ENCODE data around the gene ALDH16A1.
"Not testable (repeated sequence)": the region's sequence is repeated elsewhere in the genome, so short reads cannot be mapped to it uniquely, and the experiment has no call there.

Gene ALDH16A1

GRCh38 chr19:49455773-49456172, 2.7 kb downstream of the ALDH16A1 start:
- Histone ChIP-seq H3K27me3 (ENCODE audit: insufficient read depth, low read length) (no peaks in the 10 kb centered on the region), H3K4me3 (ENCODE audit: low read length) (no peak overlapping the region), H3K9ac (ENCODE audit: low read depth, low read length) (no peak overlapping the region), H3K27ac (ENCODE audit: low read depth, low read length) (no peak overlapping the region), H3K9me3 (ENCODE audit: insufficient read depth, low read depth, low read length) (no peaks in the 10 kb centered on the region), H3K4me1 (ENCODE audit: insufficient read depth, low read length) (peaks cover 7% of the 10 kb centered on the region; the same call in 1 of the 2 replicates), H3K36me3 (ENCODE audit: insufficient read depth, low read length) (peaks cover 12% of the 10 kb centered on the region)
- WGBS: 97% methylated on average over 5 of the region's 5 CpGs

GRCh38 chr19:49456326-49456725, 3.3 kb downstream of the ALDH16A1 start:
- Histone ChIP-seq H3K4me3 (ENCODE audit: low read length) (no peak overlapping the region), H3K27me3 (ENCODE audit: insufficient read depth, low read length) (no peaks in the 10 kb centered on the region), H3K4me1 (ENCODE audit: insufficient read depth, low read length) (0 out of 2 replicates have a peak, but pooled peaks cover 6% of the 10 kb centered on the region), H3K9me3 (ENCODE audit: insufficient read depth, low read depth, low read length) (no peaks in the 10 kb centered on the region), H3K36me3 (ENCODE audit: insufficient read depth, low read length) (peaks cover 13% of the 10 kb centered on the region), H3K27ac (ENCODE audit: low read depth, low read length) (no peak overlapping the region), H3K9ac (ENCODE audit: low read depth, low read length) (no peak overlapping the region)
- 96% methylated on average over 5 of the region's 5 CpGs for WGBS

DNA sequence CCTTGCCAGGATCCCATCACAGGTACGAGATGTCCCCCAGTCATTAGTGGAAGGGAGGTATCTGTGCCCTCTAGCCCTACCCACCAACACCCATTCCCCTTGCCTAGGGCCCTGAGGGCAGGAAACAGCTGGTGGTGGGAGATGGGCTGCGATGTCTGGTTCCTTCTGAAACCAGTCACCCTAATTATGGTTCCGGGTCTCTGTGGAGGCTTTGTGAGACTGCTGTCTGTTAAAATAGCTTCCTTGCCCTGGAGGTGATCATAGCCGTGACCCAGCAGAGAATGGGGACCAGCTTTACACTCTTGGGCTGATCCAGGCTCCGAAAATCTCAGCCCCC, 5.5 kb downstream of the ALDH16A1 start:
- no peak overlapping the region for H3K9ac ChIP-seq (ENCODE audit: low read depth, low read length)
- no peak overlapping the region for H3K27ac ChIP-seq (ENCODE audit: low read depth, low read length)

GRCh38 chr19:49459388-49459787, 6.4 kb downstream of the ALDH16A1 start:
- no peaks in the 10 kb centered on the region for H3K27me3 ChIP-seq (ENCODE audit: insufficient read depth, low read length)
- no peak overlapping the region for H3K4me3 ChIP-seq (ENCODE audit: low read length)
- WGBS: 88% methylated on average over 12 of the region's 12 CpGs
- H3K4me1 ChIP-seq (ENCODE audit: insufficient read depth, low read length): 0 out of 2 replicates have a peak, but pooled peaks cover under 1% of the 10 kb centered on the region
- H3K36me3 ChIP-seq (ENCODE audit: insufficient read depth, low read length): peaks cover 16% of the 10 kb centered on the region
- no peak overlapping the region for H3K9ac ChIP-seq (ENCODE audit: low read depth, low read length)
- no peak overlapping the region for H3K27ac ChIP-seq (ENCODE audit: low read depth, low read length)
- no peaks in the 10 kb centered on the region for H3K9me3 ChIP-seq (ENCODE audit: insufficient read depth, low read depth, low read length)

More for the DNA sequence above, 5.5 kb downstream of the ALDH16A1 start:
- Histone ChIP-seq H3K4me1 (ENCODE audit: insufficient read depth, low read length) (0 out of 2 replicates have a peak, but pooled peaks cover 6% of the 10 kb centered on the region), H3K9me3 (ENCODE audit: insufficient read depth, low read depth, low read length) (no peaks in the 10 kb centered on the region), H3K4me3 (ENCODE audit: low read length) (no peak overlapping the region), H3K36me3 (ENCODE audit: insufficient read depth, low read length) (peaks cover 13% of the 10 kb centered on the region), H3K27me3 (ENCODE audit: insufficient read depth, low read length) (no peaks in the 10 kb centered on the region)
- WGBS: 94% methylated on average over 4 of the region's 5 CpGs

GRCh38 chr19:49461130-49461529, 8.1 kb downstream of the ALDH16A1 start:
- H3K4me1 ChIP-seq (ENCODE audit: insufficient read depth, low read length): not testable (repeated sequence)
- WGBS: no CpG with 5 or more reads among the region's 1 CpG

DNA sequence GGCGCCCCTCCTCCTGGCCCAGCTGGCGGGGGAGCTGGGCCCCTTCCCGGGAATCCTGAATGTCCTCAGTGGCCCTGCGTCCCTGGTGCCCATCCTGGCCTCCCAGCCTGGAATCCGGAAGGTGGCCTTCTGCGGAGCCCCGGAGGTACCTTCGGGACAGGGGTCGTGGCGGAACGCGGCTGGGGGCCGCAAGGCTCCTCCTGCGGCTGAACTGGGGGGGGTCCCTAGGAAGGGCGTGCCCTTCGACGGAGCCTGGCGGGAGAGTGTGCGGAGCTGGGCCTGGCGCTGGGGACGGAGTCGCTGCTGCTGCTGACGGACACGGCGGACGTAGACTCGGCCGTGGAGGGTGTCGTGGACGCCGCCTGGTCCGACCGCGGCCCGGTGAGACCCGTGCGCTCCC, 8.6 kb downstream of the ALDH16A1 start:
- Histone ChIP-seq H3K9ac (ENCODE audit: low read depth, low read length) (no peak overlapping the region), H3K27ac (ENCODE audit: low read depth, low read length) (no peak overlapping the region), H3K27me3 (ENCODE audit: insufficient read depth, low read length) (no peaks in the 10 kb centered on the region), H3K4me3 (ENCODE audit: low read length) (no peak overlapping the region), H3K36me3 (ENCODE audit: insufficient read depth, low read length) (peaks cover 22% of the 10 kb centered on the region), H3K4me1 (ENCODE audit: insufficient read depth, low read length) (no peaks in the 10 kb centered on the region), H3K9me3 (ENCODE audit: insufficient read depth, low read depth, low read length) (no peaks in the 10 kb centered on the region)
- WGBS: 96% methylated on average over 37 of the region's 37 CpGs

More at GRCh38 chr19:49461130-49461529, 8.1 kb downstream of the ALDH16A1 start:
- H3K36me3 ChIP-seq (ENCODE audit: insufficient read depth, low read length): peaks cover 22% of the 10 kb centered on the region
- not testable (repeated sequence) for H3K9ac ChIP-seq (ENCODE audit: low read depth, low read length); H3K9me3 ChIP-seq (ENCODE audit: insufficient read depth, low read depth, low read length); H3K27ac ChIP-seq (ENCODE audit: low read depth, low read length); H3K4me3 ChIP-seq (ENCODE audit: low read length); H3K27me3 ChIP-seq (ENCODE audit: insufficient read depth, low read length)

GRCh38 chr19:49462492-49462891, 9.5 kb downstream of the ALDH16A1 start:
- no peak overlapping the region for H3K9ac ChIP-seq (ENCODE audit: low read depth, low read length)
- WGBS: 88% methylated on average over 12 of the region's 12 CpGs
- peaks cover 26% of the 10 kb centered on the region for H3K36me3 ChIP-seq (ENCODE audit: insufficient read depth, low read length)
- H3K27ac ChIP-seq (ENCODE audit: low read depth, low read length): no peak overlapping the region
- H3K4me1 ChIP-seq (ENCODE audit: insufficient read depth, low read length): no peaks in the 10 kb centered on the region
- H3K27me3 ChIP-seq (ENCODE audit: insufficient read depth, low read length): no peaks in the 10 kb centered on the region
- no peak overlapping the region for H3K4me3 ChIP-seq (ENCODE audit: low read length)
- no peaks in the 10 kb centered on the region for H3K9me3 ChIP-seq (ENCODE audit: insufficient read depth, low read depth, low read length)

DNA sequence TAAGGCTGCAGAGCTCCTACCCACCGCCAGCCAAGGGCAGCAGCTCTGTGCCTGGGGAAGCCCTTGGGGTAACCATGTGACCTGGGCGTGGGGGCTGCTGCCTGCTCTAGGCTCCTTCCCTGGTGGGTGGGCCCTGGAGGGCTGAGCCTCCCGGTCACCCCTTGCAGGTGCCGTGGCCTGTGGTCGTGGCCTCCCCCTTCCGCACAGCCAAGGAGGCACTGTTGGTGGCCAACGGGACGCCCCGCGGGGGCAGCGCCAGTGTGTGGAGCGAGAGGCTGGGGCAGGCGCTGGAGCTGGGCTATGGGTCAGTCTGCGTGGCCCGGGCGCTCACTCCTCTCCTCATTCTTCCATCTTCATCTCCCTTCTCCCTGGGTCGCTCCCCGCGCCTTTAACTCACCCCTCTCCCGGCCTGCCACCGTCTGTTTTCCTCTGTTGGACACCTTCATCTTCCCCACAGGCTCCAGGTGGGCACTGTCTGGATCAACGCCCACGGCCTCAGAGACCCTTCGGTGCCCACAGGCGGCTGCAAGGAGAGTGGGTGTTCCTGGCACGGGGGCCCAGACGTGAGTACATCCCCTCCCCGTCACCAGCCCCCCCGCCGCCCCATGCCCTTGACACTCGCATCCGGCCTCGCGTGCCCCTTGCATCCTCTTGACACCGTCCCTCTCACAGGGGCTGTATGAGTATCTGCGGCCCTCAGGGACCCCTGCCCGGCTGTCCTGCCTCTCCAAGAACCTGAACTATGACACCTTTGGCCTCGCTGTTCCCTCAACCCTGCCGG, 11.1 kb downstream of the ALDH16A1 start:
- Histone ChIP-seq H3K9ac (ENCODE audit: low read depth, low read length) (no peak overlapping the region), H3K27ac (ENCODE audit: low read depth, low read length) (no peak overlapping the region), H3K4me1 (ENCODE audit: insufficient read depth, low read length) (no peaks in the 10 kb centered on the region), H3K4me3 (ENCODE audit: low read length) (no peak overlapping the region), H3K36me3 (ENCODE audit: insufficient read depth, low read length) (peaks cover 24% of the 10 kb centered on the region), H3K27me3 (ENCODE audit: insufficient read depth, low read length) (no peaks in the 10 kb centered on the region), H3K9me3 (ENCODE audit: insufficient read depth, low read depth, low read length) (no peaks in the 10 kb centered on the region)
- WGBS: 94% methylated on average over 39 of the region's 39 CpGs

- Histone ChIP-seq H3K9ac (ENCODE audit: low read depth, low read length) (no peak overlapping the region), H3K27ac (ENCODE audit: low read depth, low read length) (no peak overlapping the region), H3K4me3 (ENCODE audit: low read length) (no peak overlapping the region), H3K36me3 (ENCODE audit: insufficient read depth, low read length) (peaks cover 21% of the 10 kb centered on the region), H3K9me3 (ENCODE audit: insufficient read depth, low read depth, low read length) (no peaks in the 10 kb centered on the region), H3K4me1 (ENCODE audit: insufficient read depth, low read length) (no peaks in the 10 kb centered on the region), H3K27me3 (ENCODE audit: insufficient read depth, low read length) (no peaks in the 10 kb centered on the region)
- 96% methylated on average over 3 of the region's 3 CpGs for WGBS
Observed at GRCh38 chr19:49465371-49465770, 12.3 kb downstream of the ALDH16A1 start.

- WGBS: 91% methylated on average over 19 of the region's 19 CpGs
- no peak overlapping the region for H3K27ac ChIP-seq (ENCODE audit: low read depth, low read length)
- H3K27me3 ChIP-seq (ENCODE audit: insufficient read depth, low read length): no peaks in the 10 kb centered on the region
- H3K9ac ChIP-seq (ENCODE audit: low read depth, low read length): no peak overlapping the region
- no peaks in the 10 kb centered on the region for H3K4me1 ChIP-seq (ENCODE audit: insufficient read depth, low read length)
- no peak overlapping the region for H3K4me3 ChIP-seq (ENCODE audit: low read length)
- peaks cover 20% of the 10 kb centered on the region for H3K36me3 ChIP-seq (ENCODE audit: insufficient read depth, low read length)
- no peaks in the 10 kb centered on the region for H3K9me3 ChIP-seq (ENCODE audit: insufficient read depth, low read depth, low read length)
Observed at GRCh38 chr19:49468199-49468598, 15.2 kb downstream of the ALDH16A1 start.

GRCh38 chr19:49468746-49469447, 15.9 kb downstream of the ALDH16A1 start:
- Histone ChIP-seq H3K4me3 (ENCODE audit: low read length) (no peak overlapping the region), H3K36me3 (ENCODE audit: insufficient read depth, low read length) (peaks cover 18% of the 10 kb centered on the region), H3K4me1 (ENCODE audit: insufficient read depth, low read length) (no peaks in the 10 kb centered on the region), H3K9me3 (ENCODE audit: insufficient read depth, low read depth, low read length) (no peaks in the 10 kb centered on the region), H3K27me3 (ENCODE audit: insufficient read depth, low read length) (no peaks in the 10 kb centered on the region), H3K27ac (ENCODE audit: low read depth, low read length) (no peak overlapping the region), H3K9ac (ENCODE audit: low read depth, low read length) (no peak overlapping the region)
- WGBS: 81% methylated on average over 15 of the region's 15 CpGs
